GM12878 (cell line): Measurements from ENCODE around the gene MUL1. TPM values are rescaled to one million over a fixed set of nuclear protein-coding genes. Genes with fewer than 3 reads are reported as not detected.

Experiments used
- ATAC-seq: fragments of 200-7000 bp; cut with Tn5 transposase; 3 replicates; pipeline ENCODE4 v1.9.1; 2020; ENCODE audit warnings: mild to moderate bottlenecking, moderate library complexity
- BruUV-seq: library from RNA; stranded (reverse); fragments of 400-500 nt; replicated peaks from 2 replicates; lab custom pipeline; 2021; lab: Mats Ljungman, UMichigan
- CTCF ChIA-PET: fragments of 300-600 bp; sonication (Branson Sonifier 250); formaldehyde crosslinking; extraction: SDS; loops from one replicate; lab custom pipeline; 2021; ENCODE audit warnings: inconsistent platforms; lab: Yijun Ruan, JAX
- POLR2A ChIA-PET: fragments of 350-600 bp; formaldehyde crosslinking; extraction: SDS; loops from one replicate; lab custom pipeline; 2021; ENCODE audit warnings: inconsistent platforms; lab: Charles Lee
- RAD21 ChIA-PET: fragments of 300-600 bp; sonication (Branson Sonifier 250); formaldehyde crosslinking; loops from one replicate; lab custom pipeline; 2023; ENCODE audit warnings: antibody characterized with exemption; ENCODE audit not compliant: unreplicated experiment; lab: Charles Lee
- SMC1A ChIA-PET: fragments of 300-600 bp; sonication (Branson Sonifier 250); formaldehyde crosslinking; loops from one replicate; lab custom pipeline; 2023; ENCODE audit not compliant: unreplicated experiment, uncharacterized antibody; lab: Charles Lee
- DNase-seq: peaks from one replicate; pipeline ENCODE4 v3.0.0-alpha.2; 2011; ENCODE audit warnings: low read depth, low spot score
- FAIRE-seq: peaks from 3 replicates; lab custom pipeline; 2011; peaks lifted over from hg19 to GRCh38; lab: Jason Lieb, UNC
- H2AFZ ChIP-seq: 2 replicates; pipeline ENCODE4 v1.6.0; 2011; ENCODE audit warnings: low read depth, low read length, control low read depth; ENCODE audit not compliant: control insufficient read depth
- H3K27ac ChIP-seq: 2 replicates; pipeline ENCODE4 v1.5.1; 2011; ENCODE audit warnings: control low read depth; ENCODE audit not compliant: control insufficient read depth, insufficient read depth
- H3K27me3 ChIP-seq, 2 experiments: replicated peaks in 1 of 2; 2 replicates each; pipeline versions ENCODE4 v1.6.0 to v1.6.1; 2011; ENCODE audit warnings: low read length in 1 of 2; ENCODE audit not compliant: control insufficient read depth in 2 of 2, insufficient read depth in 2 of 2
- H3K36me3 ChIP-seq, 2 experiments: 2 replicates each; pipeline ENCODE4 v1.5.1; 2011; ENCODE audit warnings: low read length in 1 of 2; ENCODE audit not compliant: control insufficient read depth in 2 of 2, insufficient read depth in 2 of 2
- H3K4me1 ChIP-seq: 2 replicates; pipeline ENCODE4 v1.6.1; 2011; ENCODE audit warnings: mild to moderate bottlenecking, low read length, moderate library complexity, mixed read lengths; ENCODE audit not compliant: control insufficient read depth, insufficient read depth
- H3K4me2 ChIP-seq: 2 replicates; pipeline ENCODE4 v1.6.0; 2011; ENCODE audit warnings: control low read depth; ENCODE audit not compliant: control insufficient read depth, insufficient read depth
- H3K4me3 ChIP-seq: fragments of 200-600 bp; sonication (generic); 2 replicates; pipeline ENCODE4 v1.5.1; 2016
- H3K79me2 ChIP-seq: 2 replicates; pipeline ENCODE4 v1.6.0; 2011; ENCODE audit warnings: low read length; ENCODE audit not compliant: control insufficient read depth, insufficient read depth
- H3K9ac ChIP-seq: 2 replicates; pipeline ENCODE4 v1.8.0; 2011; ENCODE audit warnings: low read length, control low read depth, mixed read lengths; ENCODE audit not compliant: control insufficient read depth, insufficient read depth
- H3K9me3 ChIP-seq: replicated peaks from 3 replicates; pipeline ENCODE4 v1.5.1; 2011; ENCODE audit warnings: mild to moderate bottlenecking, low read length; ENCODE audit not compliant: control insufficient read depth, insufficient read depth
- H4K20me1 ChIP-seq: 2 replicates; pipeline ENCODE4 v1.6.0; 2011; ENCODE audit not compliant: control insufficient read depth, insufficient read depth
- BACH1 ChIP-seq: fragments of 450-650 bp; IDR thresholded peaks from 2 replicates; pipeline ENCODE4 v1.6.1; 2017; ENCODE audit warnings: mild to moderate bottlenecking, borderline replicate concordance
- CBFB ChIP-seq: IDR thresholded peaks from 2 replicates; pipeline ENCODE4 v1.6.1; 2016; ENCODE audit warnings: antibody characterized with exemption, low read depth
- CREB1 ChIP-seq: IDR thresholded peaks from 2 replicates; pipeline ENCODE4 v1.6.1; 2012; ENCODE audit warnings: low read depth, mild to moderate bottlenecking, inconsistent platforms
- DPF2 ChIP-seq: fragments of 450-650 bp; IDR thresholded peaks from 2 replicates; pipeline ENCODE4 v1.6.1; 2017; ENCODE audit warnings: mild to moderate bottlenecking
- RAD21 ChIP-seq: IDR thresholded peaks from 2 replicates; pipeline ENCODE4 v1.6.1; 2011; ENCODE audit warnings: mild to moderate bottlenecking, low read depth, low read length, moderate library complexity; ENCODE audit not compliant: insufficient read depth
- SP1 ChIP-seq: IDR thresholded peaks from one replicate; pipeline ENCODE4 v1.6.1; 2011; ENCODE audit warnings: low read depth, low read length
- YY1 ChIP-seq: IDR thresholded peaks from 2 replicates; pipeline ENCODE4 v1.6.1; 2011; ENCODE audit warnings: low read depth, mild to moderate bottlenecking, low read length
- ZNF217 ChIP-seq: fragments of 450-650 bp; IDR thresholded peaks from 2 replicates; pipeline ENCODE4 v1.6.1; 2017; ENCODE audit warnings: antibody characterized with exemption, mild to moderate bottlenecking
- ZNF274 ChIP-seq: IDR thresholded peaks from one replicate; pipeline ENCODE4 v1.8.0; 2011; ENCODE audit not compliant: insufficient read length, insufficient read depth
- WGBS: methylation state at CpG from one replicate; pipeline ENCODE4 v1.1.6; 2016; ENCODE audit warnings: low lambda C conversion rate; ENCODE audit not compliant: insufficient replicate concordance, insufficient coverage; ENCODE audit errors: missing lambda C conversion rate; 5-methylcytosine and 5-hydroxymethylcytosine counted together
- in situ Hi-C: fragments of 300-500 bp; cut with MboI; formaldehyde crosslinking; loops from 9 replicates; pipeline ENCODE4 v1.14.3; 2018; ENCODE audit warnings: mixed read lengths
- intact Hi-C: fragments of 100-400 bp; cut with micrococcal nuclease; formaldehyde crosslinking; loops from one replicate; pipeline ENCODE4 v1.14.2; 2022; ENCODE audit not compliant: unreplicated experiment
- polyA plus RNA-seq, 11 experiments: library from polyadenylated mRNA; depleted of rRNA in 4 of 11; unstranded in 6 of 11; stranded (reverse) in 5 of 11; fragments of >200 nt; fragmentation: Nextera tagmentation in 4 of 11; fragmentation: Illumina TruSeq in 1 of 11; extraction: Ambion mirVana in 4 of 11; extraction: Trizol in 1 of 11; gene quantifications; 1 replicate in 1 of 11; 2 replicates in 10 of 11; pipeline versions ENCODE4 v1.2.1 to v1.2.3, GENCODE V29; 2011 to 2016; ENCODE audit warnings: inconsistent platforms in 2 of 11, missing spikeins in 2 of 11, low read depth in 1 of 11
- total RNA-seq, 4 experiments: library from RNA; depleted of rRNA in 3 of 4; stranded (reverse); fragments of >200 nt in 3 of 4; fragmentation: Illumina TruSeq in 1 of 4; extraction: Trizol in 1 of 4; gene quantifications; 2 replicates each; pipeline versions ENCODE4 v1.2.1 to v1.2.3, GENCODE V29; 2013 to 2021
- TF ChIP-seq, protein P1 (sequence below): IDR thresholded peaks from 2 replicates; pipeline ENCODE4 v1.6.1; 2012; ENCODE audit warnings: low read depth, low read length, improper control_type of control experiment
- TF ChIP-seq, protein P2 (sequence below): fragments of 150-350 bp; IDR thresholded peaks from 2 replicates; pipeline ENCODE4 v1.6.1; 2014; ENCODE audit warnings: mild to moderate bottlenecking, low read depth, low read length

The MUL1 gene
- total and polyA plus RNA-seq, 10 of the 15 experiments (the other 5 are each of a cell fraction or from before 2014, with no cell fraction given): 4.9 to 27.0 (median 15.5) TPM

DNA sequence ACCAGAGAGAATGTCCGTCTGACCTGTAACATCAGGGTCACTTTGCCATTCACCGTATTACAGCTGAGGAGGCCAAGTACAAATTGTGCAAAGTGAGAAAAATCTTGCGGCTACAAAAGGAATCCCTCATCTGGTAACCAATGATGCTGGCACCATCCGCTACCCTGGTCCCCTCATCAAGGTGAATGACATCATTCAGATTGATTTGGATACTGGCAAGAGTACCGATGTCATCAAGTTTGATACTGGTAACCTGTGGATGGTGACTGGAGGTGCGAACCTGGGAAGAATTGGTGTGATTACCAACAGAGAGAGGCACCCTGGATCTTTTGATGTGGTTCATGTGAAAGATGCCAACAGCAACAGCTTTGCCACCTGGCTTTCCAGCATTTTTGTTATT is 18.3 kb upstream of the MUL1 start:
- ChIA-PET CTCF (interaction anchor here (1.0 to 2.1 kb wide), 4 partner anchors 13 to 115 kb away, joined by 3 to 9 read pairs (median 4); partner anchors contain the start of gene PINK1), POLR2A (no interaction called here), SMC1A (no interaction called here), RAD21 (no interaction called here)
- Histone ChIP-seq H3K4me3 (no peak overlapping the region), H3K4me2 (no peak overlapping the region), H3K9me3 (no peaks in the 10 kb centered on the region), H3K36me3 (no peaks in the 10 kb centered on the region), H3K27ac (no peak overlapping the region), H2AFZ (no peak overlapping the region), H3K79me2 (no peaks in the 10 kb centered on the region), H3K9ac (no peak overlapping the region), H3K4me1 (no peaks in the 10 kb centered on the region), H4K20me1 (no peaks in the 10 kb centered on the region), H3K27me3 (no peaks in the 10 kb centered on the region)
- intact Hi-C loops (no loop called here), in situ Hi-C loops (loop anchor here (10.0 kb wide), 1 partner anchor 659 kb away; no protein-coding TSS in a partner anchor)
- ATAC-seq (no peak), FAIRE-seq (no peak), DNase-seq (no peak)
- no TSS peak for BruUV-seq
- 35% methylated on average over 6 of the region's 6 CpGs for WGBS
- no peak for TF ChIP-seq ZNF217

DNA sequence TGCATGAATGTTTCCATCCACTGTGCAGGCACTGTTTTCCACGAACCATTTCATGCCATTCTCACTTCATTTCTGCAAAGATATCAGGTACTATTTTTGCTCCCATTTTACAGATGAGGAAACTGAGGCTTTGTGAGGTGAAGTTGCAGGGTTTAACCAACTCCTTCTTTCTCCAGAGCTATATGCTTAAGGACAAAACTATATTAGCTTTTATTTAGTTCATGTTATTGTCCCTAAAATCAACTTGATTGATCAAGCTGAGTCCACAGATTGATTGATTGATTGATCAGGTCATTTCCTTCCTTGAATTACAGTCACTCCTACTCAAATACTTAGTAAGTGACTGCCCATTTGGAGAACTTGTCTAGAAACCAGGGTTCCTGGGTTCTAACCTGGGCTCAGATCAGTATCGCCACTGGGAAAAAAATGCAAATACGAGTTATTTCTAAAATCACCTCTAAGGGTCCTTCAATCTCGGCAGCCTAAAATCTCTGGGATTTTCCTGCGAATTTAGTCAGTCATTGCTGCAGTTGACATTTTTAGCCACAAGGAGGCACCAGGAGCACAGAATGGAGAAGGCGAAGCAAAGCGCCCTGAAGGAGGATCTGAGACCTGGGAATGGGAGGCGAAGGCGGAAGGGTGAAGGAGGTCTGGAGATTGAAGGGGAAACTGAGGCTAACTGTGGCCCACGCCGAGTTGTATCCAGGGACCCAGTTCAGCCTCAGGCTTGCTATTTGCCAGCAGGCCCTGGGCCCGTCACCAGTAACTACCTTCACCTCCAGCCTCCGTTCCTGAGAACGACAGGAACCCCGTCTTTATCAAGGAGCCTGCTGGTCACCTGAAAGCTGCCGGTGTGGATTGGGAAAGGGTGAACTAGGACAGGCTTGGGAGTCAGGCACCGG is 14.3 kb upstream of the MUL1 start:
- H3K27me3 ChIP-seq: no peaks in the 10 kb centered on the region; a peak in 1 of 4 replicates
- no peaks in the 10 kb centered on the region for H3K36me3 ChIP-seq
- ChIA-PET CTCF (interaction anchor here (0.8 to 2.9 kb wide), 9 partner anchors 14 to 673 kb away, joined by 3 to 11 read pairs (median 5); partner anchors contain the start of gene MUL1), RAD21 (interaction anchor here (0.7 to 2.9 kb wide), 3 partner anchors 112 to 306 kb away, joined by 4 to 10 read pairs (median 4); partner anchors contain the start of gene PINK1), POLR2A (interaction anchor here (0.6 kb wide), 1 partner anchor 983 kb away, joined by 4 read pairs; no protein-coding TSS in a partner anchor), SMC1A (interaction anchor here (1.0 kb wide), 2 partner anchors 112 to 309 kb away, joined by 3 read pairs; no protein-coding TSS in a partner anchor)
- H3K4me2 ChIP-seq: no peak overlapping the region
- no peak overlapping the region for H3K27ac ChIP-seq
- ATAC-seq (peak; percentile 62), DNase-seq (peak; percentile 20), FAIRE-seq (peak; percentile 92)
- intact Hi-C loops (loop anchor here (1.0 to 5.0 kb wide), 2 partner anchors 118 to 675 kb away; no protein-coding TSS in a partner anchor), in situ Hi-C loops (loop anchor here (5.0 to 10.0 kb wide), 2 partner anchors 115 to 663 kb away; no protein-coding TSS in a partner anchor)
- no peak overlapping the region for H3K4me3 ChIP-seq
- H3K9ac ChIP-seq: no peak overlapping the region
- H2AFZ ChIP-seq: no peak overlapping the region
- WGBS: 27% methylated on average over 16 of the region's 17 CpGs
- no peaks in the 10 kb centered on the region for H3K9me3 ChIP-seq
- BruUV-seq: no TSS peak
- no peaks in the 10 kb centered on the region for H3K4me1 ChIP-seq
- H3K79me2 ChIP-seq: no peaks in the 10 kb centered on the region
- H4K20me1 ChIP-seq: no peaks in the 10 kb centered on the region
- TF ChIP-seq SP1 (no peak), CREB1 (no peak), YY1 (peak; percentile 57; the same call in 1 of the 2 replicates), ZNF274 (no peak), DPF2 (no peak), RAD21 (peak; percentile 93), CBFB (no peak), BACH1 (no peak)
- TF ChIP-seq, protein P1, sequence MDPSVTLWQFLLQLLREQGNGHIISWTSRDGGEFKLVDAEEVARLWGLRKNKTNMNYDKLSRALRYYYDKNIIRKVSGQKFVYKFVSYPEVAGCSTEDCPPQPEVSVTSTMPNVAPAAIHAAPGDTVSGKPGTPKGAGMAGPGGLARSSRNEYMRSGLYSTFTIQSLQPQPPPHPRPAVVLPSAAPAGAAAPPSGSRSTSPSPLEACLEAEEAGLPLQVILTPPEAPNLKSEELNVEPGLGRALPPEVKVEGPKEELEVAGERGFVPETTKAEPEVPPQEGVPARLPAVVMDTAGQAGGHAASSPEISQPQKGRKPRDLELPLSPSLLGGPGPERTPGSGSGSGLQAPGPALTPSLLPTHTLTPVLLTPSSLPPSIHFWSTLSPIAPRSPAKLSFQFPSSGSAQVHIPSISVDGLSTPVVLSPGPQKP: no peak
- TF ChIP-seq, protein P2, sequence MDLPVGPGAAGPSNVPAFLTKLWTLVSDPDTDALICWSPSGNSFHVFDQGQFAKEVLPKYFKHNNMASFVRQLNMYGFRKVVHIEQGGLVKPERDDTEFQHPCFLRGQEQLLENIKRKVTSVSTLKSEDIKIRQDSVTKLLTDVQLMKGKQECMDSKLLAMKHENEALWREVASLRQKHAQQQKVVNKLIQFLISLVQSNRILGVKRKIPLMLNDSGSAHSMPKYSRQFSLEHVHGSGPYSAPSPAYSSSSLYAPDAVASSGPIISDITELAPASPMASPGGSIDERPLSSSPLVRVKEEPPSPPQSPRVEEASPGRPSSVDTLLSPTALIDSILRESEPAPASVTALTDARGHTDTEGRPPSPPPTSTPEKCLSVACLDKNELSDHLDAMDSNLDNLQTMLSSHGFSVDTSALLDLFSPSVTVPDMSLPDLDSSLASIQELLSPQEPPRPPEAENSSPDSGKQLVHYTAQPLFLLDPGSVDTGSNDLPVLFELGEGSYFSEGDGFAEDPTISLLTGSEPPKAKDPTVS: no peak
